HG03025 (cell line): ENCODE measurements around the gene SUSD3.

Source experiments
- ATAC-seq: cut with Tn5 transposase; IDR thresholded peaks from one replicate; pipeline ENCODE4 v1.9.1; 2021; ENCODE audit warnings: mild to moderate bottlenecking, moderate library complexity; ENCODE audit not compliant: unreplicated experiment, low FRiP score

SUSD3 gene

DNA sequence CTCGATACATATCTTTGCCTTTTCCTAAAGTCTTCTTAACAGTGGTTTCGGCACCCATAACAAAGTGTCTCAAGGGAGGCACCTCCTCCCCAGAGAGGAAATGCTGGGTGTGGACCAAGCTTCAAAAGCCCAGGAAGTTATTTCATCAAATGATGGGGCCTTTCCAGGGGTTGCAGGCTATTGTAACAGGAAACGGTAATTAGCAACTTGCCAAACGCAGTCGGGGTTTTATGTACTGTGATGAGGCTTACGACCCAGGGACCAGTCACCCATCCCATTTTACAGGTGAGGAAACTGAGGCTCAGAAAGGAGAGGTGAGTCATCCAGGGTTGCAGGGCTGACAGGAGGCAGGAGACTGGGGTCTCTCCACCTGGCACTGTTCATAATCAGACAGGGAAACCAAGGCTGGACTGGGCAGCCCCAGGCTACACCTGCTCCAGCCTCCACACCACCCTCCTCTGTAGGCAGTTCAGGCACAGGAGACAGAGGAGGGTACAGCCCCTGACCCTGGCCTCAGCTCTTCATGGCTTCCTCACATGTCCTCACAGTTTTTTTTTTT, 30.0 kb upstream of the SUSD3 start:
- ATAC-seq: no peak

DNA sequence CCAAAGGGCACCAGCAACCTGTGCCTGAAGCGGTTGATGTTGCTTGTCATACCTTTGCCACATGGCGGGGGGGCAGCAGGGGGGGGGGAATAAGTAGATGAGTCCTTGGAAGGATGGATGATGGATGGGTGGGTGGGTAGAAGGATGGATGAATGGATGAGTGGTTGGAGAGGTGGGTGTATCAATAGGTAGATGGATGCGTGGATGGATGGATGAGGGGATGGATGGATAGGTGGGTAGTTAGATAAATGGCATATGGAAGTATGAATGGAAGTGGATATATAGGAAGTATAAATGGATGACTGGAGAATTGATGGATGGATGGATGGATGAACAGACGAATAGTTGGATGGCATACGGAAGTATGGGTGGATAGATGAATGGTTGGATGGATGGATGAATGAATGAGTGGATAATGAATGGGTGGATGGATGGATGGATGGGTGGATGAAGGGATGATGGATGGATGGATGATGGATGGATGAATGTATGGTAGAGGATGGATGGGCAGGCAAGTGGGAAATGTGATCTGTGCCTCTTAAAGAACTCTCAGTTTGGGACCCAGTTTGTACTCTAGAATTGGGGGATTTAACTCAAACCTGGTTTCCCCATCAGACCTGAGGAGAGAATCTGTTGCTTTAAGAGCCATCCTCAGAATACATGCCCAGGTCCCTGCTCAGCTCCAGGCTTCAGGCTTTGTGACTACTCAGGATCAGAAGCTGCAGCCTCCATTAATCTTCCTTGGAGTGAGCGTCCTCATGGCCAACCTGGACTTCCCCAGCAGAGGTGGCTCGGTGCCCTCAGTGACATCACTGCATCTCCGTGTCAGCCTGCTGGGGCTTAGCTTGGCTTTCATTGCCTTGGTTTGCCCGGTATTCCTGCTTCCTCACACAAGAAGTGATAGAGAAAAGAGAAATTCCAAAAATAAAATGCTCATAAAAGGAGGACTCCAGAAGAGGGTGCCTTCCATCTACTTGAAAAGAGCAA, 27.6 kb upstream of the SUSD3 start:
- ATAC-seq: no peak

DNA sequence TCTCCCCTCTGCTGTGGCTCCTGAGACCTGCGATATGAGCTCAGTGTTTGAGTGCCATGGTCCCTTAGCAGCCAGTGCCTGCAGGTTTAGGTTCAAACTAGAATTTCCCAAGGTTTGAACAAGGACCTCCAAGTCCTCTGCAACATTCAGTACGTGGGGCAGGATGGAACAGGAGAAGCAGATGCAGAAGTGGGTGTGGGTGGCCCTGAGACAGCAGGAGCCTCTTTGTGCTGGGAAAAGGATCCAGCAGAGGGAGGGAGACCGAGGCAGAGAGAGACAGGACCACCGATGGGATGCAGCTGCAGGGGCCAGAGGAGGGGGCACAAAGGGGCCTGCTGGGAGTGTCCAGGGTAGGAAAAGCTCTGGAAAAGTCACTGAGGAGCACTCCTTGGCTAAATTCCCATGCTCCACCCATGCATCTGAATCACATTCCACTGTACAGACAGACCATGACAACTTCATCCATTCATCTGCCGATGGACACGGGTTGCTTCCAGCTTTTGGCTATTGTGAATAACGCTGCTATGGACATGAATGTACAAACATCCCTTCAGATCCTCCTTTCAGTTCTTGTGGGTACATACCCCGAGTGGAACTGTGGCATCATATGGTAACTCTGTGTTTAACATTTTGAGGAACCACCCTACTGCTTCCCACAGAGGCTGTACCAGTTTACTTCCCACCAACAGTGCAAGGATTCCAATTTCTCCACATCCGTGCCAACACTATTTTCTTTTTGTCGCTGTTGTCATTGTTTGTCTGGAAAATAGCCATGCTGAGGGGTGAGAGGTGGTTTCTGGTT, 26.7 kb upstream of the SUSD3 start:
- ATAC-seq: no peak

DNA sequence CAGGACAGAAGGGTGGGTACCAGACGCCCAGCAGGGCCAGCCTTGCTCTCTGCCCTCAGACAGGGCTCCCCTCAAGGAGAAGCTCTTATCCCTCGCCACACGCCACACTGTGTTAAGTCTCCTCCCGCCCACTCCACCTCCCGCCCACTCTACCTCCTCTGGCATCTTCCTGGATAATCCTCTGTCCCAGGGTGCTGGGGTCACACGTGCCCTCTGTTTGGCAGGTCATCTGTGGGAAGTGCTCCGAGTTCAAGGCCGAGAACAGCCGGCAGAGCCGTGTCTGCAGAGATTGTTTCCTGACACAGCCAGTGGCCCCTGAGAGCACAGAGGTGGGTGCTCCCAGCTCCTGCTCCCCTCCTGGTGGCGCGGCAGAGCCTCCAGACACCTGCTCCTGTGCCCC, 26.0 kb upstream of the SUSD3 start:
- ATAC-seq: no peak

DNA sequence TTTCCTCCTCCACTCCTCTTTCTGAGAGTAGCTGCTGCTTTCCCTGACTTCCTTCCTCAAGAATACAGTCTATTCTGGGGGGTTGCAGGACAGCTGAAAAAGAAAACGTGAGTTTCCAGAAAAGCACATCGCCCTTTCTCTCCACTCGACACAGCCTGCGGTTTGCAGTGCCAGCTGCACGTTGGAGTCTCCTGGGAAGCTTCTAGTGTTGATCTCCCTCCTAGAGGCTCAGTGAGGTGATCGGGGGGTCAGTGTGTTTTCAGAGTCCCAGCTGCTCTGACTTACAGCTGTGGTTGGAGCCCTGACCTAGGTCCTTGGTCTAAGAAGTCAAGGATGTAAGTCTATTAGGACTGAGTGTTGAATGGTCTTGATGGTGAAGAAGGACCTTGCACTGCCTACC, 25.0 kb upstream of the SUSD3 start:
- no peak for ATAC-seq

DNA sequence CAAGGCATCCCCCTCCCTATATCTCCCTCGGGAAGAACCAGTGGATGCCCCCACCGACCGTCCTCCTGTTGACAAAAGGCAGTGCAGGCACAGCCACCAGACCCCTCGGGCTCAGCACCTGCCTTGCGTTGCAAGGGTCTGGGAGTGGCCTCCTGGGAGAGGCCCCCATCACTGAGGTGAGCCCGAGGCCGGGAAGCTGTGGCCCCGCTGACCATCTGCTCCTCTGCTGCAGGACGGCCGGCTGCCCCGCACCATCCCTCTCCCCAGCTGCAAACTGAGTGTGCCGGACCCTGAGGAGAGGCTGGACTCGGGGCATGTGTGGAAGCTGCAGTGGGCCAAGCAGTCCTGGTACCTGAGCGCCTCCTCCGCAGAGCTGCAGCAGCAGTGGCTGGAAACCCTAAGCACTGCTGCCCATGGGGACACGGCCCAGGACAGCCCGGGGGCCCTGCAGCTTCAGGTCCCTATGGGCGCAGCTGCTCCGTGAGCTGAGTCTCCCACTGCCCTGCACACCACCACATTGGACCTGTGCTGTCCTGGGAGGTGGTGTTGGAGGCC, 23.3 kb upstream of the SUSD3 start:
- ATAC-seq: no peak

DNA sequence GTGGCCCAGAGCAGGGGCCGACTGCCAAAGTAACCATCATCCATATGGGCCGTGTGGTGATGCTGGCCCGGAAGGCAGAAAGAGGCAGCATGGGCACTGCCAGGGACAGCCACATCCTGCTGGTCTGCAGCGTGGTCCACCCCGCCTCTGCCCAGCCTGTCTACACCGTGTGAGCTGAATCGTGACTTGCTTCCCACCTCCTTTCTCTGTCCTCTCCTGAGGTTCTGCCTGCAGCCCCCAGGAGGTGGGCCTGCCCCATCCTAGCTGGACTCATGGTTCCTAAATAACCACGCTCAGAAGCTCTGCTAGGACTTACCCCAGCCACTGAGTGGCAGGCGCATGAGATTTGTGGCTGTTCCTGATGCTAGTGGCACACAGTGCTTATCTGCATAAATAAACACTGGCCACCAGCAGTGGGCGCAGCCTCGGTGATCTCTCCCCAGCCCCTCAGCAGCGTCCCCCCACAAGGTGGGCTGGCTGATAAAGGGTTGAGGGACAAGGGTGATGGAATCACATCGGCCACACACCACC, 22.6 kb upstream of the SUSD3 start:
- no peak for ATAC-seq

DNA sequence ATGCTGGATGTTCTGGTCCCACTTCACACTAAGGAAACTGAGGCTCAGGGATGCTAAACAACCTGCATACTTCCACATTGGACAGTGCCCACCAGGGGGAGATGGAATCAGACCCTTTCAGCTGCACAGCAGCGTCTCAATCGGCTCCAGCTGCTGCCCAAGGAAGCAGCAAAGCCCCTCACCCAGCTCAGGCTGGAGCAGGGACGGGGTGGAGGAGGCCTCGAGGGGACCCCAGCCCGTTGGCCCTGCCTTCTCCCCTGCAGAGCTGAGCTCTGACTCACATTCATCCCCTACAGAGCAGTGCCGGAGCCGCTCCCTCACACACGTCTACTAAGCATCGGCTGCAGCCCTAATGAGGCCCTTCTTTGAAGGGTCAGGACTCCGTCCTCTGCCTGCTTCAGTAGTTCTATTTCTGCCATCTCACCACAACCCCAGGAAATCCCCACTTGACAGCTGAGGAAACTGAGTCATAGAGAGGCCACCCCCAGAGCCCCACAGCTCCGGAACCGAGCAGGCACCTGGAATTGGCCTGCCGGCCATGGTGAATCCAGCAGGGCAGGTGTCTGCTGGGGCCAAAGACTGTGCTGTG, 21.5 kb upstream of the SUSD3 start:
- ATAC-seq: no peak

DNA sequence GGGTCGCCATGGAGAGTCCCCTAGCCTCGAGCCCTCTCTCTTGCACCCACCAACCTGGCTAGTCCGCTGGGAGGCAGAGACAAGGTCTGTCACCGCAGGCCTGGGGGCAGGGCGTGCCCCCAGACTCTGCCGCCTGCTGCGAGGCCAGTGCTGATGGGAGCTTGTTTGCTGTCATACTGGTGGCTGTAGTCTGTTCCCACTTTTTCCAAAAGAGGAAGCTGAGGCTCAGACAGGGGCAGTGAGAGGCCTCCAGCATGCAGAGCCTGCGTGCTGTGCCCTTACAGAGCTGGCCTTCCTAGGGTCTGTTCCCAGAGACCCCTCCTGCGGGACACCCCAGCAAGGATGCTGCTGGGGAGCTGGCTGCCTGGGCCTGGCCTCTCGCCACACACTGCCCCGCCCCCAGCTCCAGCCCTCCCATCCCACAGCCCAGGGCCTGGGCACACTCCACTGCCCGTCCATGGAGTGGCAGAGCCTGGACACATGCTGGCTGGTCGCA, 21.0 kb upstream of the SUSD3 start:
- no peak for ATAC-seq

DNA sequence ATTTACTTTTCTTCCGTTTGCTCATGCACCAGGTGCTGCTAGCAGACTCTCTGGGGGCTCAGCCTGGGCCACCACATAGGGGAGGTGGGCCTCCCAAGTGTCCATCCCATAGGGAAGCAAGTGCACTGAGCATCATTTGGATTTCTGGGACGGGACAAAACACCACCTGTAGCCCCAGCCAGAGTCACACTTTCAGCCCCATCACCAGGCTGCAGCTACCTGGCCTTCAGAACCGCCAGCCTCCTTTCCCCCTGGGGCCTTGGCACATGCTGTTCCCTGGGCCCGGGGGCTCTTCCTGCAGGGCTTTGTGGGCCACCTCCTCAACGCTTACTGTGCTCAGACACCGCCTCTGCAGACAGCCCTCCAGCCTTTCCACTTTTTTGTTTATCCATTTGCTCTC, 19.6 kb upstream of the SUSD3 start:
- ATAC-seq: no peak

DNA sequence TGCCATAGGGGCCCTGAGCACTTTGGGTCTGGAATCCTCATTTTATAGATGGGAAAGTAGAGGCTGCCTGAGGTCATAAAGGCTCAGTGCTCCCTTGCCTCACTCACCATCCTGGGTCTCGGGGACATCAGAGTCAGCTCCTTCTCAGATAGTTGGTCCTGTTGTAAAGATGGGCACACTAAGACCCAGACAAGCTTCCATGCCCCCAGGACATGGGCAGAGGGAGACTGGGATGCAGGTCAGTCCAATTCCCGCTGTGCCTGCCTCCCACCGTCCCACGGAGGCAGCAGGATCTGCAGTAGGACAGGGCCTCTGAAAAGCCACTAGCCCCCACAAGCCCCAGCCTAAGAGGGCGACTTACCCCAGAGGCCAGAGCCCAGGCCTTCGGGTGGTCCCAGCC, 19.0 kb upstream of the SUSD3 start:
- ATAC-seq: no peak

DNA sequence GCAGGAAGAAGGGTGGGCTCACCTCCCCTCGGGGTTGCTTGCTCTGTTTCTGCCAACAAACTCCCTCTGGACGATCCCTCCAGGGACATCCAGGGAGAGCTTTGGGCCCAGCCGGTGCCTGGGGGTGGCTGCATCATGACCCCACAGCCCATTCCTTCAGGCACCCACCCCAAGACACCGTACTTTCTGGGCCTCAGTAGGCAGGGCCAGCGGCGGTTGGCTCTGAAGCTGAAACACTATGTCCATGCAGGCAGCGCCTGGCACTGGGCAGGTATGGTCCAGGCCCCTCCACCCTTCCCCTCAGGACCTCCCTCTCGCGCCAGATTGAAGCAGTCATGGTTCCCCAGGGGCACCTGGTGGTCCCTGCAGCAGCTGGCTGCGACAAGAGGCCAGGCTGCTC, 18.5 kb upstream of the SUSD3 start:
- no peak for ATAC-seq

DNA sequence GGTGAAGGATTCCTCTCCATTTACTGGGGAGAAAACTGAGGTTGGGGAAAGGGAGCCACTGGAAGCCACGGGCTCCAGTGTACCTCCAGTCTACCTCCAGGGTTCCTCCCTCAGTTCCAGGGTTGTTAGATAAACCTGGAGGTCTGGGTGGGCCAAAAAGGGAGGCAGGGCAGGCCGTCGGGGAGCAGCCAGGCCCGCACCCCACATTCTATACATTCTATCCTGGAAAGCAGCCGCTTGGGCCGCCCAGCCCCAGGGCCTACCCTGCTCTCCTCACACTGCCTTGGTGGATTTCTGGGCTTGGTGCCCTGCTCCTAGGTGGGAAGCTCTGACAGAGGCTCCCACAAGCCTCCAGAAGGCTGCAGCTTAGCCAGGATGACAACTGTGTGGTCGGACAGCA, 18.1 kb upstream of the SUSD3 start:
- ATAC-seq: no peak

DNA sequence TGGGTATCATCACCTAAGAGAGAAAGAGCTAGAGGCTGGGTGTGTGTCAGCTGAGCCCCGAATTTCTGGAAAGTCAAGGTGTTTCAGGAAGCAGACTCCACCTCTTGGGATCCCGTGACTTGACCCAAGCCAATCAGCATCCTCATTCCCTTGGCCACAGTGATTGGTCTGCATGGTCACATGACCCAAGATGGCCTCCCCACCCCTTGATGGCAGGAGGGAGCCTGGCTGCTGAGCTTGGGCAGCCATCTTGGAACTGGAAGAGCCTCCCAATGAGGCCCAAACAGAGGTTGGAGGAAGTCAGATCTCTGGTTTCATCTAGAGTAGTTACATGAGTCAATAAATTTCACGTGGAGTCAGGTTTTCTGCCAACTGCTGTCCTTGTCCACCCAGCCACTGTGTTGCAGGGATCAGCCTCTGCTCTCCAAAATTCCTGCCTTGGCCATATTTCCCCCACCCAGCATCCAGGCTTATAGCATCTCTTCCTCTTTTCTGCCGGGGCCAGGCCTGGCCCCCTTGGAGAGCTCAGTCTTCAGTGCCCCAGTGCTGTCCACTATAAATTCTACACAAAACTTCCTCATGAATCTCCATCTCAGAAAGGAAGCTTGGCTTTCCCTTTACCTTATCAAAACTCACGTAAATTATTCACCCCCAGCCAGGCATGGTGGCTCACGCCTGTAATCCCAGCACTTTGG, 17.2 kb upstream of the SUSD3 start:
- no peak for ATAC-seq

DNA sequence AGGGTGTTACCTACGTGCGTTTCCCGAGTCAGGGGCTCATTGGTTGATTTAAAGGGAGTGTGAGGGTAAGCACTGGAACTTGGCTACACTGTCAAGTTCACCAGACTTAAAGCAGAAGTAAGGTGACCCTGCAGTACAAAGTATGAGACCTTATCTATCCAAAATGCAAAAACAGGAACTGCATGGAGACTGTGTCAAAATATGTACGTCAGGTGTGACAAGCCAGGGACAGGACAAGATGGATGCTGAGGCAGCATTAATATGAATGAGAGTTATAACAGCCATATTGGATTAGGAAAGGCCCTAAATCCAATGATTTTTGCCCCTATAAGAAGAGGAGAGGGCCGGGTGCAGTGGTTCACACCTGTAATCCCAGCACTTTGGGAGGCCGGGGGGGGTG, 15.4 kb upstream of the SUSD3 start:
- ATAC-seq: no peak

DNA sequence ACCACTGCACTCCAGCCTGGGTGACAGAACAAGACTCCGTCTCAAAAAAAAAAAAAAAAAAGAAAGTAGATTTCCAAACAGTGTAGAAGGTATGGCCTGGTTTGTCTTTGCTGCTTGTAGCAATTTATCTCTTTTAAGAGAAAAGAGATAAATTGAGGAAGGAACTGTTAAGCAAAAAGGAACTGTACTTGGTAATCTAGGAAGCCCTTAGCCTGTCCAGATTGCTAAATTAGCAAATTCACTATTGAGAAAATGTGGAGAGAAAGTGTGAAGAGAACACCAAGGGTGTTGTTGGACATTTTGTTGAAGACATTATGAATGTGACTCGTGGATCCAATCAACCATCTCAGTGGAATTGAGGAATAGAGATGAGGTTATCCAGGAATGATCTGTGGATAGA, 13.0 kb upstream of the SUSD3 start:
- no peak for ATAC-seq

DNA sequence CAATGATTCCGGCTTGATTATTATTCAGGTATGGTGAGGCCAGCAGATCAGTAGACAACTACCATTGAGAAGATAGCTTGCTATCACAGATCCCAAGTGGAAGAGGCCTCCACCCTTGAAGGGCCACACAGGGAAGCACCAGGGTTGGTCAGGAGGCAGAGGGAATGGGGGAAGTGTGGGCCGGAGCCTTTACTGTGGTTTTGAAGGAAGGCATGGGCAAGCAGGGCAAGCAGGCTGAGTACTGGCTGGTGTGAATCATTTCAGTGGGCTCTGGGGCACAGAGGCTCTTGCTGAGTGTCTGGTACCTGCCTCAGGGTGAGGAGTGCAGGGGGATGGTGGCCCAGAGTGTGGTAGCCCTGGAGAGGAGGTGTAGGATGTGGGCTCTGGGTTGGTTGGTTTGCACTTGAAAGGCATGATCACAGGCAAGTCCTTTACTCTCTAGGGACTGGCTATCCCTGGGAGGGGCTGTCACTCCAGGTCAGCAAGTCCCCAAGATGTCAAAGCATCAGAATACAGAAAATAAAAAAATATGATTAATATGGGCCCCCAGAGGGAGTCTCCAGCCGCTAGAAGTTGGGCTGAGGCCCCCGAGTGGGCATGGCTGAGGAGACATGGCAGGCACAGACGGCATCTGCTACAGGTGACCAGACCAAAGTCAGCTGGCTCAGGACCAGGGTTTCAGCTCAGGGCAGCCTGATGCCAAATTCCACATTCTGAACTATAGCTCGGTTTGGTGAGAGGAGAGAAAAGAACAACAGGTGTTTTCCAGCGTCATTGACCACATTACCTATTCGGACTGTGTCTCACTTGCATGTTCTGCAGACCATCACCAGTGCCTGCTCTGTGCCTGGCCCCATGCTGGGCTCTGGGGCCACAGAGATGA, 9.7 kb upstream of the SUSD3 start:
- no peak for ATAC-seq

DNA sequence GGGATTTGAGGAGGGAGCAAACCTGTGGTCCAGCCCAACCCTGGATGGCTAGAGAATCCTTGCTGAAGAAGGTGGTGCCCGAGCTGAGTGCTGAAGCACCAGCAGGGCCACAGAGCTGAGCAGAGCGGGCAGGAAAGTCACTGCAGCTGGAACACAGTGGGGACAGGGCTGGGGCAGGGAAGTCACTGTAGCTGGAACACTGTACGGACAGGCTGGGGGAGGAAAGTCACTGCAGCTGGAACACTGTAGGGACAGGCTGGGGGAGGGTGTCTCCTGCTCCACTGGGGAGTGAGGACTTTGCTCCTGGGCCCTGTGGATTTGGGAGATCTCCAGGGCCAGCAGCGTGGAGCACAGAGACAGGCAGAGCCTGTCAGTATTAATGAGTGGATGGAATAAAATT, 9.0 kb upstream of the SUSD3 start:
- ATAC-seq: no peak

DNA sequence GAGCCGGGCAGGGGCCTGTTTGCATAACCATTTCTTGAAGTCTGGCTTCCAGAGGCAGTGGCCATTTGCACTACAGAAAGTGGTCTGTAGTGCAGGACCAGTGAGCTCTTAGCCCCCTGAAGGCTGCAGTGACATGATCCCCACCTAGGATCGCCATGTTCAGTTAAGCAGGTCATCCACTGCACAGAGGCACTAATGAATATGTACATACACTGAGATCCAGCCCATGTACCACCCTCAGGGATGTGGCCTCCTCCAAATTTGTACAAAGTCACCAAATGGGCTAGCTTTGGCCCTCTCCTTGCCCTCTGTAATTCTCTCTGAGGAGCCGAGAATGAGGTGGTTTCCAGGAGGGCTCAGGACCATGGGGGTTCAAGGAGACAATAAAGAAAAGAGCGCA, 8.3 kb upstream of the SUSD3 start:
- ATAC-seq: no peak
